GM12878 (cell line): Measurements from ENCODE around the gene TRIM39. TPM values are rescaled to one million over a fixed set of nuclear protein-coding genes. Genes with fewer than 3 reads are reported as not detected.
A peak's percentile ranks its signal among the peaks of the same experiment; 100 is the strongest.

Experiments
- ATAC-seq: fragments of 200-7000 bp; cut with Tn5 transposase; 3 replicates; pipeline ENCODE4 v1.9.1; 2020; ENCODE audit warnings: mild to moderate bottlenecking, moderate library complexity
- BruUV-seq: library from RNA; stranded (reverse); fragments of 400-500 nt; replicated peaks from 2 replicates; lab custom pipeline; 2021; lab: Mats Ljungman, UMichigan
- CTCF ChIA-PET: fragments of 300-600 bp; sonication (Branson Sonifier 250); formaldehyde crosslinking; extraction: SDS; loops from one replicate; lab custom pipeline; 2021; ENCODE audit warnings: inconsistent platforms; lab: Yijun Ruan, JAX
- POLR2A ChIA-PET: fragments of 350-600 bp; formaldehyde crosslinking; extraction: SDS; loops from one replicate; lab custom pipeline; 2021; ENCODE audit warnings: inconsistent platforms; lab: Charles Lee
- RAD21 ChIA-PET: fragments of 300-600 bp; sonication (Branson Sonifier 250); formaldehyde crosslinking; loops from one replicate; lab custom pipeline; 2023; ENCODE audit warnings: antibody characterized with exemption; ENCODE audit not compliant: unreplicated experiment; lab: Charles Lee
- SMC1A ChIA-PET: fragments of 300-600 bp; sonication (Branson Sonifier 250); formaldehyde crosslinking; loops from one replicate; lab custom pipeline; 2023; ENCODE audit not compliant: unreplicated experiment, uncharacterized antibody; lab: Charles Lee
- DNase-seq: peaks from one replicate; pipeline ENCODE4 v3.0.0-alpha.2; 2011; ENCODE audit warnings: low read depth, low spot score
- FAIRE-seq: peaks from 3 replicates; lab custom pipeline; 2011; peaks lifted over from hg19 to GRCh38; lab: Jason Lieb, UNC
- H2AFZ ChIP-seq: 2 replicates; pipeline ENCODE4 v1.6.0; 2011; ENCODE audit warnings: low read depth, low read length, control low read depth; ENCODE audit not compliant: control insufficient read depth
- H3K27ac ChIP-seq: 2 replicates; pipeline ENCODE4 v1.5.1; 2011; ENCODE audit warnings: control low read depth; ENCODE audit not compliant: control insufficient read depth, insufficient read depth
- H3K27me3 ChIP-seq, 2 experiments: replicated peaks in 1 of 2; 2 replicates each; pipeline versions ENCODE4 v1.6.0 to v1.6.1; 2011; ENCODE audit warnings: low read length in 1 of 2; ENCODE audit not compliant: control insufficient read depth in 2 of 2, insufficient read depth in 2 of 2
- H3K36me3 ChIP-seq, 2 experiments: 2 replicates each; pipeline ENCODE4 v1.5.1; 2011; ENCODE audit warnings: low read length in 1 of 2; ENCODE audit not compliant: control insufficient read depth in 2 of 2, insufficient read depth in 2 of 2
- H3K4me1 ChIP-seq: 2 replicates; pipeline ENCODE4 v1.6.1; 2011; ENCODE audit warnings: mild to moderate bottlenecking, low read length, moderate library complexity, mixed read lengths; ENCODE audit not compliant: control insufficient read depth, insufficient read depth
- H3K4me2 ChIP-seq: 2 replicates; pipeline ENCODE4 v1.6.0; 2011; ENCODE audit warnings: control low read depth; ENCODE audit not compliant: control insufficient read depth, insufficient read depth
- H3K4me3 ChIP-seq: fragments of 200-600 bp; sonication (generic); 2 replicates; pipeline ENCODE4 v1.5.1; 2016
- H3K79me2 ChIP-seq: 2 replicates; pipeline ENCODE4 v1.6.0; 2011; ENCODE audit warnings: low read length; ENCODE audit not compliant: control insufficient read depth, insufficient read depth
- H3K9ac ChIP-seq: 2 replicates; pipeline ENCODE4 v1.8.0; 2011; ENCODE audit warnings: low read length, control low read depth, mixed read lengths; ENCODE audit not compliant: control insufficient read depth, insufficient read depth
- H3K9me3 ChIP-seq: replicated peaks from 3 replicates; pipeline ENCODE4 v1.5.1; 2011; ENCODE audit warnings: mild to moderate bottlenecking, low read length; ENCODE audit not compliant: control insufficient read depth, insufficient read depth
- H4K20me1 ChIP-seq: 2 replicates; pipeline ENCODE4 v1.6.0; 2011; ENCODE audit not compliant: control insufficient read depth, insufficient read depth
- CBX3 ChIP-seq: fragments of 200-600 bp; sonication (generic); IDR thresholded peaks from 2 replicates; pipeline ENCODE4 v1.6.1; 2016; ENCODE audit warnings: low read depth, borderline replicate concordance
- EGR1 ChIP-seq, 2 experiments: IDR thresholded peaks; 1 replicate in 1 of 2; 2 replicates in 1 of 2; pipeline ENCODE4 v1.6.1; 2011 to 2012; ENCODE audit warnings: low read depth in 2 of 2, low read length in 2 of 2, borderline replicate concordance in 1 of 2, mild to moderate bottlenecking in 1 of 2, moderate library complexity in 1 of 2
- EZH2 ChIP-seq: IDR thresholded peaks from 2 replicates; pipeline ENCODE4 v1.6.1; 2012; ENCODE audit warnings: low read depth, mild to moderate bottlenecking, control low read depth, inconsistent platforms, low read length, borderline replicate concordance; ENCODE audit not compliant: control insufficient read depth
- GABPA ChIP-seq: IDR thresholded peaks from 2 replicates; pipeline ENCODE4 v1.6.1; 2014; ENCODE audit warnings: antibody characterized with exemption, low read depth, mild to moderate bottlenecking, inconsistent platforms
- HCFC1 ChIP-seq: fragments of 150-350 bp; IDR thresholded peaks from 2 replicates; pipeline ENCODE4 v1.6.1; 2014; ENCODE audit warnings: low read length
- MAX ChIP-seq: IDR thresholded peaks from 2 replicates; pipeline ENCODE4 v1.6.1; 2012; ENCODE audit warnings: low read depth, low read length, improper control_type of control experiment
- MEF2B ChIP-seq: fragments of 450-650 bp; IDR thresholded peaks from 2 replicates; pipeline ENCODE4 v1.6.1; 2018; ENCODE audit warnings: mild to moderate bottlenecking, moderate library complexity; ENCODE audit not compliant: partially characterized antibody, poor library complexity, severe bottlenecking
- MLLT1 ChIP-seq: fragments of 450-650 bp; IDR thresholded peaks from 2 replicates; pipeline ENCODE4 v1.6.1; 2016; ENCODE audit warnings: mild to moderate bottlenecking
- MYB ChIP-seq: fragments of 150-350 bp; IDR thresholded peaks from 2 replicates; pipeline ENCODE4 v1.6.1; 2014; ENCODE audit warnings: mild to moderate bottlenecking, low read depth, low read length, borderline replicate concordance
- NFIC ChIP-seq: IDR thresholded peaks from 2 replicates; pipeline ENCODE4 v1.6.1; 2012; ENCODE audit warnings: low read depth, mild to moderate bottlenecking, inconsistent platforms, low read length, moderate library complexity
- NR2C1 ChIP-seq: fragments of 450-650 bp; IDR thresholded peaks from 2 replicates; pipeline ENCODE4 v1.6.1; 2017; ENCODE audit warnings: antibody characterized with exemption, mild to moderate bottlenecking, moderate library complexity
- POLR2AphosphoS2 ChIP-seq: IDR thresholded peaks from 2 replicates; pipeline ENCODE4 v1.6.1; 2011; ENCODE audit warnings: low read depth, mild to moderate bottlenecking, low read length, improper control_type of control experiment, moderate library complexity
- POLR2AphosphoS5 ChIP-seq: IDR thresholded peaks from 2 replicates; pipeline ENCODE4 v1.6.1; 2011; ENCODE audit warnings: mild to moderate bottlenecking, low read length, inconsistent platforms
- STAT1 ChIP-seq: fragments of 450-650 bp; conservative IDR thresholded peaks from 2 replicates; pipeline ENCODE4 v1.6.1; 2014; ENCODE audit warnings: antibody characterized with exemption, mild to moderate bottlenecking
- STAT3 ChIP-seq: IDR thresholded peaks from 2 replicates; pipeline ENCODE4 v1.6.1; 2011; ENCODE audit warnings: low read depth, low read length, improper control_type of control experiment
- WRNIP1 ChIP-seq: IDR thresholded peaks from 2 replicates; pipeline ENCODE4 v1.6.1; 2011; ENCODE audit warnings: low read depth, low read length, improper control_type of control experiment, borderline replicate concordance
- ZBED1 ChIP-seq: IDR thresholded peaks from 2 replicates; pipeline ENCODE4 v1.6.1; 2016; ENCODE audit warnings: borderline replicate concordance
- ZNF207 ChIP-seq: fragments of 450-650 bp; IDR thresholded peaks from 2 replicates; pipeline ENCODE4 v1.6.1; 2014; ENCODE audit warnings: antibody characterized with exemption, mild to moderate bottlenecking, borderline replicate concordance
- WGBS: methylation state at CpG from one replicate; pipeline ENCODE4 v1.1.6; 2016; ENCODE audit warnings: low lambda C conversion rate; ENCODE audit not compliant: insufficient replicate concordance, insufficient coverage; ENCODE audit errors: missing lambda C conversion rate; 5-methylcytosine and 5-hydroxymethylcytosine counted together
- in situ Hi-C: fragments of 300-500 bp; cut with MboI; formaldehyde crosslinking; loops from 9 replicates; pipeline ENCODE4 v1.14.3; 2018; ENCODE audit warnings: mixed read lengths
- intact Hi-C: fragments of 100-400 bp; cut with micrococcal nuclease; formaldehyde crosslinking; loops from one replicate; pipeline ENCODE4 v1.14.2; 2022; ENCODE audit not compliant: unreplicated experiment
- polyA plus RNA-seq, 11 experiments: library from polyadenylated mRNA; depleted of rRNA in 4 of 11; unstranded in 6 of 11; stranded (reverse) in 5 of 11; fragments of >200 nt; fragmentation: Nextera tagmentation in 4 of 11; fragmentation: Illumina TruSeq in 1 of 11; extraction: Ambion mirVana in 4 of 11; extraction: Trizol in 1 of 11; gene quantifications; 1 replicate in 1 of 11; 2 replicates in 10 of 11; pipeline versions ENCODE4 v1.2.1 to v1.2.3, GENCODE V29; 2011 to 2016; ENCODE audit warnings: inconsistent platforms in 2 of 11, missing spikeins in 2 of 11, low read depth in 1 of 11
- total RNA-seq, 4 experiments: library from RNA; depleted of rRNA in 3 of 4; stranded (reverse); fragments of >200 nt in 3 of 4; fragmentation: Illumina TruSeq in 1 of 4; extraction: Trizol in 1 of 4; gene quantifications; 2 replicates each; pipeline versions ENCODE4 v1.2.1 to v1.2.3, GENCODE V29; 2013 to 2021

Gene TRIM39
- total and polyA plus RNA-seq, 10 of the 15 experiments (the other 5 are each of a cell fraction or from before 2014, with no cell fraction given): 3.0 to 11.9 (median 8.8) TPM

GRCh38 chr6:30345852-30346251, 19.1 kb downstream of the TRIM39 start:
- ChIA-PET CTCF (interaction anchor here (1.0 kb wide), 2 partner anchors 12 to 107 kb away, joined by 3 to 4 read pairs; no protein-coding TSS in a partner anchor), SMC1A (no interaction called here), RAD21 (no interaction called here), POLR2A (interaction anchor here (0.8 to 1.2 kb wide), 2 partner anchors 20 kb away, joined by 3 read pairs; partner anchors contain the start of gene TRIM39)
- H3K9ac ChIP-seq: peak overlapping the region; percentile 74; the same call in 1 of the 2 replicates
- DNase-seq (no peak), ATAC-seq (no peak), FAIRE-seq (no peak)
- 42% methylated on average over 4 of the region's 4 CpGs for WGBS
- H3K4me1 ChIP-seq: peaks cover 13% of the 10 kb centered on the region
- no peaks in the 10 kb centered on the region for H3K27me3 ChIP-seq
- no peak for TF ChIP-seq POLR2AphosphoS5
- TF ChIP-seq EZH2: no peak
- TF ChIP-seq EGR1 (IDR thresholded peaks at IDR 0.05; ENCODE audit: borderline replicate concordance in 1 of 2, low read depth in 2 of 2, low read length in 2 of 2): no peak
- TF ChIP-seq POLR2AphosphoS2: no peak
- no peak for TF ChIP-seq MYB
- TF ChIP-seq HCFC1: no peak
- TF ChIP-seq GABPA: no peak
- TF ChIP-seq ZNF207: no peak
- TF ChIP-seq ZBED1: no peak
- TF ChIP-seq STAT1: no peak
- no peak for TF ChIP-seq STAT3
- no peak for TF ChIP-seq CBX3
- no peak for TF ChIP-seq WRNIP1
- no peak for TF ChIP-seq MAX
- TF ChIP-seq NFIC: no peak
- no peak for TF ChIP-seq NR2C1
- no peak for TF ChIP-seq MLLT1
- TF ChIP-seq MEF2B: no peak
- H3K4me3 ChIP-seq: peak overlapping the region; percentile 75
- in situ Hi-C loops: no loop called here
- H3K36me3 ChIP-seq: peaks cover 0 to 2% of the 10 kb centered on the region in 2 experiments; a peak in 1 of 4 replicates
- intact Hi-C loops: loop anchor here (5.0 kb wide), 2 partner anchors 134 to 211 kb away; partner anchors contain the start of genes GNL1, PRR3 and TRIM26
- H2AFZ ChIP-seq: no peak overlapping the region
- H3K79me2 ChIP-seq: no peaks in the 10 kb centered on the region
- H4K20me1 ChIP-seq: no peaks in the 10 kb centered on the region
- BruUV-seq: TSS peak; percentile 84
- peak overlapping the region; percentile 59 for H3K4me2 ChIP-seq
- H3K27ac ChIP-seq: no peak overlapping the region
- no peaks in the 10 kb centered on the region for H3K9me3 ChIP-seq
